Mesendoderm (in vitro differentiated cells): ENCODE results near the gene SEH1L.

Experiments
- DNase-seq: peaks from one replicate; pipeline ENCODE4 v3.0.0; 2013
- H2AK5ac ChIP-seq: 2 replicates; pipeline ENCODE4 v1.6.1; 2013; ENCODE audit warnings: low read length, inconsistent platforms
- H2BK120ac ChIP-seq: 2 replicates; pipeline ENCODE4 v1.6.1; 2013; ENCODE audit warnings: low read depth, mild to moderate bottlenecking, low read length, moderate library complexity, mixed read lengths
- H2BK15ac ChIP-seq: replicated peaks from 2 replicates; pipeline ENCODE4 v1.6.1; 2013; ENCODE audit warnings: low read depth, mild to moderate bottlenecking, moderate library complexity
- H2BK5ac ChIP-seq: 2 replicates; pipeline ENCODE4 v1.6.1; 2013; ENCODE audit warnings: low read length, inconsistent platforms
- H3K18ac ChIP-seq: 2 replicates; pipeline ENCODE4 v1.6.1; 2013; ENCODE audit warnings: mild to moderate bottlenecking, low read length, mixed read lengths
- H3K23ac ChIP-seq: one replicate; pipeline ENCODE4 v1.6.1; 2013; ENCODE audit warnings: low read length
- H3K27ac ChIP-seq: 2 replicates; pipeline ENCODE4 v1.5.1; 2013; ENCODE audit warnings: low read depth, mild to moderate bottlenecking, inconsistent platforms, low read length, moderate library complexity
- H3K27me3 ChIP-seq: 2 replicates; pipeline ENCODE4 v1.6.1; 2013; ENCODE audit warnings: low read length, control low read depth, mild to moderate bottlenecking, inconsistent platforms; ENCODE audit not compliant: insufficient read depth, poor library complexity
- H3K36me3 ChIP-seq: 2 replicates; pipeline ENCODE4 v1.6.1; 2013; ENCODE audit warnings: low read length, inconsistent platforms; ENCODE audit not compliant: control insufficient read depth, insufficient read depth
- H3K4ac ChIP-seq: one replicate; pipeline ENCODE4 v1.6.1; 2013; ENCODE audit warnings: low read depth, mild to moderate bottlenecking, low read length, moderate library complexity
- H3K4me1 ChIP-seq: 2 replicates; pipeline ENCODE4 v1.6.1; 2013; ENCODE audit warnings: low read depth, low read length, inconsistent platforms; ENCODE audit not compliant: control insufficient read depth
- H3K4me2 ChIP-seq: 2 replicates; pipeline ENCODE4 v1.6.1; 2013; ENCODE audit warnings: low read length
- H3K4me3 ChIP-seq: 2 replicates; pipeline ENCODE4 v1.5.1; 2013; ENCODE audit warnings: mild to moderate bottlenecking, low read length
- H3K56ac ChIP-seq: one replicate; pipeline ENCODE4 v1.6.1; 2013; ENCODE audit warnings: low read length
- H3K79me1 ChIP-seq: 2 replicates; pipeline ENCODE4 v1.6.1; 2013; ENCODE audit warnings: low read length, inconsistent platforms
- H3K79me2 ChIP-seq: 2 replicates; pipeline ENCODE4 v1.6.1; 2013; ENCODE audit warnings: mild to moderate bottlenecking, low read length; ENCODE audit not compliant: control insufficient read depth, insufficient read depth
- H3K9ac ChIP-seq: 2 replicates; pipeline ENCODE4 v1.6.1; 2013; ENCODE audit warnings: low read length, inconsistent platforms
- H4K5ac ChIP-seq: one replicate; pipeline ENCODE4 v1.6.1; 2013; ENCODE audit warnings: low read length
- H4K8ac ChIP-seq: one replicate; pipeline ENCODE4 v1.6.1; 2013; ENCODE audit warnings: low read depth, mild to moderate bottlenecking, control low read depth, low read length, moderate library complexity
- WGBS: extraction: QIAGEN DNeasy Blood & Tissue Kit; methylation state at CpG from one replicate; pipeline ENCODE4 v1.1.7; 2013; ENCODE audit warnings: low lambda C conversion rate, missing lambda C conversion rate; ENCODE audit not compliant: insufficient coverage; ENCODE audit errors: extremely low coverage; 5-methylcytosine and 5-hydroxymethylcytosine counted together

Gene SEH1L

GRCh38 chr18:13007248-13007560 lies 59.4 kb downstream of the SEH1L start:
- no peak overlapping the region for H3K4ac ChIP-seq
- H4K8ac ChIP-seq = no peak overlapping the region
- H2BK120ac ChIP-seq = no peak overlapping the region
- peaks cover 23% of the 10 kb centered on the region for H3K79me1 ChIP-seq
- no peaks in the 10 kb centered on the region for H3K36me3 ChIP-seq
- no peak overlapping the region for H3K9ac ChIP-seq
- peaks cover 3% of the 10 kb centered on the region for H3K79me2 ChIP-seq
- H3K56ac ChIP-seq = no peak overlapping the region
- WGBS = no CpG with 5 or more reads among the region's 2 CpGs
- H3K27me3 ChIP-seq = no peaks in the 10 kb centered on the region
- no peak for DNase-seq
- H2BK5ac ChIP-seq = no peak overlapping the region
- H3K18ac ChIP-seq = no peak overlapping the region
- no peaks in the 10 kb centered on the region for H3K4me1 ChIP-seq
- no peak overlapping the region for H3K23ac ChIP-seq
- H3K27ac ChIP-seq = no peak overlapping the region
- no peak overlapping the region for H2BK15ac ChIP-seq
- H3K4me2 ChIP-seq = no peak overlapping the region
- no peak overlapping the region for H3K4me3 ChIP-seq
- no peak overlapping the region for H4K5ac ChIP-seq
- H2AK5ac ChIP-seq = no peak overlapping the region

- no peak overlapping the region for H3K4ac ChIP-seq
- H3K79me2 ChIP-seq = no peaks in the 10 kb centered on the region
- H2BK120ac ChIP-seq = no peak overlapping the region
- no peak overlapping the region for H3K4me2 ChIP-seq
- H3K79me1 ChIP-seq = peaks cover 4% of the 10 kb centered on the region
- no peak overlapping the region for H3K56ac ChIP-seq
- peaks cover 3% of the 10 kb centered on the region for H3K36me3 ChIP-seq
- H3K18ac ChIP-seq = no peak overlapping the region
- WGBS = no CpG with 5 or more reads among the region's 5 CpGs
- H3K27ac ChIP-seq = no peak overlapping the region
- no peak overlapping the region for H4K8ac ChIP-seq
- no peak overlapping the region for H3K4me3 ChIP-seq
- no peaks in the 10 kb centered on the region for H3K27me3 ChIP-seq
- H2BK15ac ChIP-seq = no peak overlapping the region
- no peak overlapping the region for H3K9ac ChIP-seq
- no peaks in the 10 kb centered on the region for H3K4me1 ChIP-seq
- no peak overlapping the region for H4K5ac ChIP-seq
- DNase-seq = no peak
- H2AK5ac ChIP-seq = no peak overlapping the region
- no peak overlapping the region for H2BK5ac ChIP-seq
- no peak overlapping the region for H3K23ac ChIP-seq
Observed at GRCh38 chr18:13011719-13012118, 63.9 kb downstream of the SEH1L start.

- Histone ChIP-seq H3K4me2 (no peak overlapping the region), H4K5ac (no peak overlapping the region), H3K4me1 (no peaks in the 10 kb centered on the region), H3K79me2 (no peaks in the 10 kb centered on the region), H3K4me3 (no peak overlapping the region), H2AK5ac (no peak overlapping the region), H3K79me1 (no peaks in the 10 kb centered on the region), H2BK120ac (no peak overlapping the region), H3K4ac (no peak overlapping the region), H3K56ac (no peak overlapping the region), H3K36me3 (peaks cover 3% of the 10 kb centered on the region), H2BK5ac (no peak overlapping the region), H3K27me3 (no peaks in the 10 kb centered on the region), H4K8ac (no peak overlapping the region), H3K18ac (no peak overlapping the region), H3K27ac (no peak overlapping the region), H3K9ac (no peak overlapping the region), H2BK15ac (no peak overlapping the region), H3K23ac (no peak overlapping the region)
- no peak for DNase-seq
- 100% methylated on average over 1 of the region's 2 CpGs for WGBS
Observed at GRCh38 chr18:13014232-13014631, 66.4 kb downstream of the SEH1L start.

- no peaks in the 10 kb centered on the region for H3K79me2 ChIP-seq
- no peak overlapping the region for H3K4me3 ChIP-seq
- H3K27ac ChIP-seq = no peak overlapping the region
- H4K5ac ChIP-seq = no peak overlapping the region
- H2AK5ac ChIP-seq = no peak overlapping the region
- peaks cover 3% of the 10 kb centered on the region for H3K36me3 ChIP-seq
- H3K79me1 ChIP-seq = no peaks in the 10 kb centered on the region
- H2BK120ac ChIP-seq = no peak overlapping the region
- WGBS = no CpG with 5 or more reads among the region's 4 CpGs
- H4K8ac ChIP-seq = no peak overlapping the region
- H3K4me2 ChIP-seq = no peak overlapping the region
- H3K18ac ChIP-seq = no peak overlapping the region
- DNase-seq = no peak
- no peak overlapping the region for H3K4ac ChIP-seq
- H2BK15ac ChIP-seq = no peak overlapping the region
- no peaks in the 10 kb centered on the region for H3K27me3 ChIP-seq
- no peak overlapping the region for H3K9ac ChIP-seq
- no peak overlapping the region for H2BK5ac ChIP-seq
- H3K56ac ChIP-seq = no peak overlapping the region
- no peaks in the 10 kb centered on the region for H3K4me1 ChIP-seq
- no peak overlapping the region for H3K23ac ChIP-seq
Observed at GRCh38 chr18:13014818-13015217, 67.0 kb downstream of the SEH1L start.

- H3K18ac ChIP-seq = no peak overlapping the region
- no peak overlapping the region for H3K4ac ChIP-seq
- no peak overlapping the region for H2BK120ac ChIP-seq
- H3K27ac ChIP-seq = no peak overlapping the region
- H3K4me1 ChIP-seq = no peaks in the 10 kb centered on the region
- no peak overlapping the region for H3K23ac ChIP-seq
- WGBS = no CpG with 5 or more reads among the region's 2 CpGs
- H3K4me2 ChIP-seq = no peak overlapping the region
- peaks cover 5% of the 10 kb centered on the region for H3K36me3 ChIP-seq
- no peak overlapping the region for H2BK5ac ChIP-seq
- H4K8ac ChIP-seq = no peak overlapping the region
- no peak overlapping the region for H2AK5ac ChIP-seq
- no peak overlapping the region for H3K56ac ChIP-seq
- H4K5ac ChIP-seq = no peak overlapping the region
- no peak overlapping the region for H3K4me3 ChIP-seq
- no peak for DNase-seq
- no peaks in the 10 kb centered on the region for H3K27me3 ChIP-seq
- no peak overlapping the region for H2BK15ac ChIP-seq
- no peak overlapping the region for H3K9ac ChIP-seq
- H3K79me1 ChIP-seq = no peaks in the 10 kb centered on the region
- H3K79me2 ChIP-seq = no peaks in the 10 kb centered on the region
Observed at GRCh38 chr18:13017247-13017875, 69.5 kb downstream of the SEH1L start.

- Histone ChIP-seq H3K4me1 (no peaks in the 10 kb centered on the region), H3K4ac (no peak overlapping the region), H3K56ac (no peak overlapping the region), H4K5ac (no peak overlapping the region), H3K27ac (no peak overlapping the region), H3K79me2 (no peaks in the 10 kb centered on the region), H3K4me2 (no peak overlapping the region), H2BK120ac (no peak overlapping the region), H3K27me3 (no peaks in the 10 kb centered on the region), H2BK15ac (no peak overlapping the region), H3K18ac (no peak overlapping the region), H3K79me1 (no peaks in the 10 kb centered on the region), H3K4me3 (no peak overlapping the region), H3K9ac (no peak overlapping the region), H2BK5ac (no peak overlapping the region), H3K36me3 (peaks cover 5% of the 10 kb centered on the region), H2AK5ac (no peak overlapping the region), H3K23ac (no peak overlapping the region), H4K8ac (no peak overlapping the region)
- DNase-seq = no peak
- WGBS = no CpG with 5 or more reads among the region's 2 CpGs
Observed at GRCh38 chr18:13018374-13018773, 70.6 kb downstream of the SEH1L start.
